Endodermal cell (in vitro differentiated cells): ENCODE results near the gene CCDC8. TPM values are rescaled to one million over a fixed set of nuclear protein-coding genes. Genes with fewer than 3 reads are reported as not detected.

Experiments used
- DNase-seq: peaks from one replicate; pipeline ENCODE4 v3.0.0-alpha.2; 2017
- H3K27ac ChIP-seq: 2 replicates; pipeline ENCODE4 v1.5.1; 2013; ENCODE audit warnings: mild to moderate bottlenecking, low read depth, low read length, moderate library complexity
- H3K27me3 ChIP-seq: 2 replicates; pipeline ENCODE4 v1.6.1; 2013; ENCODE audit warnings: mild to moderate bottlenecking, low read length, moderate library complexity; ENCODE audit not compliant: insufficient read depth, control insufficient read depth, poor library complexity, severe bottlenecking
- H3K36me3 ChIP-seq: 2 replicates; pipeline ENCODE4 v1.7.0; 2013; ENCODE audit warnings: mild to moderate bottlenecking, low read length, moderate library complexity; ENCODE audit not compliant: control insufficient read depth, insufficient read depth
- H3K4me1 ChIP-seq: one replicate; pipeline ENCODE4 v1.7.0; 2013; ENCODE audit warnings: low read length; ENCODE audit not compliant: control insufficient read depth, insufficient read depth
- H3K4me3 ChIP-seq: 2 replicates; pipeline ENCODE4 v1.5.1; 2013; ENCODE audit warnings: mild to moderate bottlenecking, low read length, moderate library complexity
- H3K9ac ChIP-seq: 2 replicates; pipeline ENCODE4 v1.6.1; 2013; ENCODE audit warnings: mild to moderate bottlenecking, low read length, moderate library complexity; ENCODE audit not compliant: poor library complexity, severe bottlenecking; ENCODE audit errors: extremely low read depth
- H3K9me3 ChIP-seq: 2 replicates; pipeline ENCODE4 v1.6.1; 2013; ENCODE audit warnings: mild to moderate bottlenecking, low read length, moderate library complexity; ENCODE audit not compliant: control insufficient read depth
- H3K27ac Mint-ChIP-seq: 2 replicates; pipeline ENCODE4 v1.8.0; 2020; ENCODE audit warnings: mixed read lengths
- H3K27me3 Mint-ChIP-seq: 2 replicates; pipeline ENCODE4 v1.8.0; 2021; ENCODE audit warnings: mild to moderate bottlenecking, mixed read lengths; ENCODE audit not compliant: insufficient read depth
- H3K36me3 Mint-ChIP-seq: 2 replicates; pipeline ENCODE4 v1.8.0; 2020; ENCODE audit warnings: low read depth, mixed read lengths
- H3K4me1 Mint-ChIP-seq: 2 replicates; pipeline ENCODE4 v1.8.0; 2020; ENCODE audit warnings: mixed read lengths
- H3K4me3 Mint-ChIP-seq: 2 replicates; pipeline ENCODE4 v1.8.0; 2020; ENCODE audit warnings: mild to moderate bottlenecking, moderate library complexity, mixed read lengths
- H3K9me3 Mint-ChIP-seq: 2 replicates; pipeline ENCODE4 v1.8.0; 2020; ENCODE audit warnings: mild to moderate bottlenecking, mixed read lengths
- CTCF ChIP-seq: fragments of 200-600 bp; sonication (generic); conservative IDR thresholded peaks from 2 replicates; pipeline ENCODE4 v1.5.0; 2021; ENCODE audit warnings: antibody characterized with exemption, mild to moderate bottlenecking
- WGBS, 2 experiments: methylation state at CpG; one replicate each; pipeline versions ENCODE4 v1.1.5 to v1.1.7; 2013; ENCODE audit warnings: missing lambda C conversion rate in 2 of 2, mixed read lengths in 1 of 2; ENCODE audit not compliant: insufficient coverage in 1 of 2, insufficient read length in 1 of 2; 5-methylcytosine and 5-hydroxymethylcytosine counted together
- total RNA-seq, 2 donors: library from RNA; stranded (reverse); fragmentation: NEBNext Ultra II Directional in 1 of 2; extraction: Animal tissue kit (Norgen Biotek cat#: 25700) in 1 of 2; gene quantifications; 2 replicates in 1 of 2; 3 replicates in 1 of 2; pipeline ENCODE4 v1.2.1, GENCODE V29; 2021

CCDC8 gene
- total RNA-seq, 2 donors from 2014 or later: 27.5 to 30.5 TPM

GRCh38 chr19:46447824-46448223 lies 34.5 kb upstream of the CCDC8 start:
- Mint-ChIP-seq H3K27me3 (peaks cover 2% of the 10 kb centered on the region), H3K36me3 (peaks cover 4% of the 10 kb centered on the region), H3K27ac (no peak overlapping the region), H3K9me3 (peaks cover 9% of the 10 kb centered on the region), H3K4me3 (no peak overlapping the region), H3K4me1 (no peaks in the 10 kb centered on the region)
- no peak overlapping the region for H3K9ac ChIP-seq
- no peaks in the 10 kb centered on the region for H3K4me1 ChIP-seq
- DNase-seq: no peak
- WGBS, 2 experiments: 90 to 93% methylated on average over 3 to 5 of the region's 5 CpGs
- no peak overlapping the region for H3K4me3 ChIP-seq
- TF ChIP-seq CTCF: no peak
- peaks cover 9% of the 10 kb centered on the region for H3K9me3 ChIP-seq
- H3K27ac ChIP-seq: no peak overlapping the region
- H3K27me3 ChIP-seq: no peaks in the 10 kb centered on the region
- H3K36me3 ChIP-seq: no peaks in the 10 kb centered on the region

GRCh38 chr19:46447006-46447405 lies 33.6 kb upstream of the CCDC8 start:
- Mint-ChIP-seq H3K4me3 (no peak overlapping the region), H3K36me3 (peaks cover 4% of the 10 kb centered on the region), H3K27me3 (peaks cover 2% of the 10 kb centered on the region), H3K27ac (no peak overlapping the region), H3K9me3 (peaks cover 9% of the 10 kb centered on the region), H3K4me1 (no peaks in the 10 kb centered on the region)
- no peak for TF ChIP-seq CTCF
- DNase-seq: no peak
- no peak overlapping the region for H3K27ac ChIP-seq
- no peaks in the 10 kb centered on the region for H3K36me3 ChIP-seq
- H3K27me3 ChIP-seq: no peaks in the 10 kb centered on the region
- WGBS, 2 experiments: 77% methylated on average over 2 of the region's 3 CpGs; no CpG with 5 or more reads in 1 of the 2 experiments
- H3K4me3 ChIP-seq: no peak overlapping the region
- H3K4me1 ChIP-seq: no peaks in the 10 kb centered on the region
- peaks cover 9% of the 10 kb centered on the region for H3K9me3 ChIP-seq
- no peak overlapping the region for H3K9ac ChIP-seq

GRCh38 chr19:46446021-46446420 lies 32.7 kb upstream of the CCDC8 start:
- Histone ChIP-seq H3K36me3 (no peaks in the 10 kb centered on the region), H3K9ac (no peak overlapping the region), H3K27ac (no peak overlapping the region), H3K4me3 (no peak overlapping the region), H3K9me3 (peaks cover 9% of the 10 kb centered on the region), H3K27me3 (no peaks in the 10 kb centered on the region), H3K4me1 (no peaks in the 10 kb centered on the region)
- Mint-ChIP-seq H3K27ac (no peak overlapping the region), H3K4me1 (no peaks in the 10 kb centered on the region), H3K4me3 (no peak overlapping the region), H3K27me3 (no peaks in the 10 kb centered on the region), H3K36me3 (peaks cover 4% of the 10 kb centered on the region), H3K9me3 (peaks cover 9% of the 10 kb centered on the region)
- TF ChIP-seq CTCF: no peak
- 83 to 90% methylated on average over 13 to 15 of the region's 15 CpGs for WGBS, 2 experiments
- no peak for DNase-seq
